Esophagus muscularis mucosa (tissue), 3 donors: Measurements from ENCODE around the gene FASTKD2.

ENCODE experiments used
- POLR2A ChIP-seq: fragments of 450-650 bp; IDR thresholded peaks from one replicate; pipeline ENCODE4 v1.6.1; 2017; ENCODE audit warnings: antibody characterized with exemption, moderate library complexity, mild to moderate bottlenecking, low read depth
- POLR2AphosphoS5 ChIP-seq, 2 donors: sonication (generic); formaldehyde crosslinking; IDR thresholded peaks; one replicate each; pipeline ENCODE4 v1.6.1; 2017; ENCODE audit warnings: antibody characterized with exemption in 2 of 2
- TF ChIP-seq, protein P1 (sequence below), 3 experiments: fragments of 200-600 bp in 2 of 3; fragments of 450-650 bp in 1 of 3; sonication (generic) in 2 of 3; IDR thresholded peaks; one replicate each; pipeline ENCODE4 v1.5.1; 2017 to 2019; ENCODE audit warnings: antibody characterized with exemption in 3 of 3, mild to moderate bottlenecking in 2 of 3, moderate library complexity in 1 of 3

DNA sequence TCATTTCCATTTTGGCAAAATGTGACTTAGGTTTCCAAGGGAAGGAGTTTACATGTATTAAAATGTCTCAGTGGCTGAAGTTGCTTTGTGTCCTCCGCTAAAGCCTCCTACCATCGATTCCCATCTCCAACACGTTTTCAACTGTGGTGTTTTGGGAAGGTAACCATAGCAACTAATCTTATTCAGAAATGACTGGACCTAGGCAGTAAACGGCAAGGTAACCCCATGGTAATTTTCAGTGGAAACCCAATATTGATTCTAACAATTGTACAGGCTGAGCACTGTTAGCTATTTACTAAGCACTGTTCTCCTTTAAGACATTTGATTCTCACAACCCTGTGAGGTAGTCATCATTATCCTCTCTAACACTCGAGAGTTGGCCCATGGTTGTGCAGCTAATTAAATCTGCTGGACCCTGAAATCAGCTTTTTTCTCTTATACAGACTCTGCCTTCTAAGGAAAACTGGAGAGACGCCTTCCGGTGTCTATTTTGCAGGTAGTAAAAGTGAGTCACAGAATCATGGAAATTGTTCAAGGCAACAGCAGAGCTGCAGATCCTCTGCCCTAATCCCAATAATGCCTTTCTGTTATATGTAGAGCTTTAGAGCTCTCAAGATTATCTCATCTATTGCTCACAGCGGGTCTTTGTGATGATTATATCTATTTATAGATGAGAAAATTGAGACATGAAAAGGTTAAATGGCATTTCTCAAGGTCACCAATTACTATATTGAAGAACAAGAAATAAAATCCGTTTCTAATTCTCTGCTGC is 36.2 kb downstream of the FASTKD2 start:
- TF ChIP-seq, protein P1, sequence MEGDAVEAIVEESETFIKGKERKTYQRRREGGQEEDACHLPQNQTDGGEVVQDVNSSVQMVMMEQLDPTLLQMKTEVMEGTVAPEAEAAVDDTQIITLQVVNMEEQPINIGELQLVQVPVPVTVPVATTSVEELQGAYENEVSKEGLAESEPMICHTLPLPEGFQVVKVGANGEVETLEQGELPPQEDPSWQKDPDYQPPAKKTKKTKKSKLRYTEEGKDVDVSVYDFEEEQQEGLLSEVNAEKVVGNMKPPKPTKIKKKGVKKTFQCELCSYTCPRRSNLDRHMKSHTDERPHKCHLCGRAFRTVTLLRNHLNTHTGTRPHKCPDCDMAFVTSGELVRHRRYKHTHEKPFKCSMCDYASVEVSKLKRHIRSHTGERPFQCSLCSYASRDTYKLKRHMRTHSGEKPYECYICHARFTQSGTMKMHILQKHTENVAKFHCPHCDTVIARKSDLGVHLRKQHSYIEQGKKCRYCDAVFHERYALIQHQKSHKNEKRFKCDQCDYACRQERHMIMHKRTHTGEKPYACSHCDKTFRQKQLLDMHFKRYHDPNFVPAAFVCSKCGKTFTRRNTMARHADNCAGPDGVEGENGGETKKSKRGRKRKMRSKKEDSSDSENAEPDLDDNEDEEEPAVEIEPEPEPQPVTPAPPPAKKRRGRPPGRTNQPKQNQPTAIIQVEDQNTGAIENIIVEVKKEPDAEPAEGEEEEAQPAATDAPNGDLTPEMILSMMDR (IDR thresholded peaks at IDR 0.05) = no peak
- TF ChIP-seq POLR2A = no peak
- no peak for TF ChIP-seq POLR2AphosphoS5 (IDR thresholded peaks at IDR 0.05)
